NK-92 treated with Interleukin-12 subunit alpha and Interleukin-12 subunit beta, amount 100 ng/mL, for 24 hours (cell line): ENCODE measurements around the gene PSMD12.
"Not testable (repeated sequence)": the region's sequence is repeated elsewhere in the genome, so short reads cannot be mapped to it uniquely, and the experiment has no call there.

ENCODE experiments used
- DNase-seq: peaks from one replicate; lab custom pipeline; 2025; lab: John Stamatoyannopoulos, UW

The PSMD12 gene

DNA sequence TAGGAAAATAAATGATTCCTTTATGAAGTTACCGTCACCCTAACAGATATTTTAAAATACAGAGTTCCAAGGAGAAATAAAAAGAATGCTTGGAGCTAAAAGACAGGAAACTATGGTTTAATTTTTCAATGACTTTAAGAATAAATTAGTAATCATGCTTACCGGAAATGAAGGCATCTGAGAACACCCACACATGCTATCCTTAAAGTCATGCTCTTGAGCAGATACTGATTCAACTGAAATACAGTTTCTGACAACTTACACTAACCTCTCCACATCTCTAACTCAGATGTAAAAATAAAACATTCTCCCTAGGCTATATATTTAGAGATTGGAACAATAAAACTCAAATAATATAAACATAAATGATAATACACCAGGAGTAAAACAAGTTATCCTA, 7.8 kb downstream of the PSMD12 start:
- DNase-seq: no peak

DNA sequence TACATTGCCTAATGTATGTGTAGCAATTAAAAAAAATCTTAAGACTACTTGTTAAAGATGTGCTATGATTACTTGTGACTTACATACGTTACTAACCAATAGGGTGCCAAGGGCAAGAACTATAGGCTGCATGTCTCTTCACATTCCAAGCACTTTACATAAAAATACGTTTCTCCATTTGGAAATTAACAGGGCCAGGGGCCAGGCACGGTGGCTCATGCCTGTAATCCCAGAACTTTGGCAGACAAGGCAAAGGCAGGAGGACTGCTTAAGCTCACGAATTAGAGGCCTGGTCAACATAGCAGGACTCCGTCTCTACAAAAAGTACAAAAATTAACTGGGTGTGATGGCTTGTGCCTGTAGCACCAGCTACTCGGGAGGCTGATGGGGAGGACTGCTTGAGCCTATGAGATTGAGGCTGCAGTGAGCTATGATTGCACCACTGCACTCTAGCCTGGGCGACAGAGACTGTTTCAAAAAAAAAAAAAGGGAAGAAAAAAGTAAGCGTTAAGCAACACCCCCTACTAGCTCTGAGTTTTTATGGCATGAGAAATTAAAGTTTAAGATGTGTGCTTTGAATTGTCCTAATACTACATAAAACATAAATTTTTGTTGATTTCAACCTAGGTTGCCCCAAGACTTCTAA, 12.3 kb downstream of the PSMD12 start:
- no peak for DNase-seq

DNA sequence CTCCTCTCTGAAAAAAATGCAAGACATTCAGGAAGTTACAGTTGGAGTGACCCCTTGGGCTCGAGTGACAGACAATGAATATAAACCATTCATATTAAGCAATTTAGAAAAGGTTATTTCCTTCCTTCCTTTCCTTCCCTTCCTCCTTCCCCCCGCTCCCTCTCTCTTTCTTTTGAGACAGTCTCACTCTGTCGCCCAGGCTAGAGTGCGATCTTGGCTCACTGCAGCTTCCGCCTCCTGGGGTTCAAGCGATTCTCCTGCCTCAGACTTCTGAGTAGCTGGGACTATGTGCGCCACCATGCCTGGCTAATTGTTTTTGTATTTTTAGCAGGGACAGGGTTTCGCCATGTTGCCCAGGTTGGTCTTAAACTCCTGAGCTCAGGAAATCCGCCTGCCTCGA, 13.2 kb downstream of the PSMD12 start:
- no peak for DNase-seq

DNA sequence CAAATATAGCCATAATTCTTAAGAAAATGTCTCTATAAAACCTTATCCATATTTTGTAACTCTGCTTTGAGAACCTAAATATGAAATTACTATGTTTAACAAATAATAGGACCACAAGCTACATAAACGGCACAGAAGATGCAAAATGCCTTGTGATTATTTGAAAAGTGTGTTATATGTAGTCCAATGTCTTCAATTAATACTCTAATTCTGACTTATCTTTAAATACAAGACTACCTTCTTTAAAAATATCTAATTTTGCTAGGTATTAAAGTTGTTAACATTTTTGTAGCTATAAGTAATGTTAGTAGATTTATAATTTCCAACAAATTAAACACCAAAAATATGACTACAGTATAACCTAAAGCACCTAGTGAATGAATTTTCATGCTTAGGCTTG, 17.0 kb downstream of the PSMD12 start:
- no peak for DNase-seq

- no peak for DNase-seq
Observed at GRCh38 chr17:67347826-67348225, 18.6 kb downstream of the PSMD12 start.

- no peak for DNase-seq
Observed at GRCh38 chr17:67343237-67343636, 23.1 kb downstream of the PSMD12 start.

DNA sequence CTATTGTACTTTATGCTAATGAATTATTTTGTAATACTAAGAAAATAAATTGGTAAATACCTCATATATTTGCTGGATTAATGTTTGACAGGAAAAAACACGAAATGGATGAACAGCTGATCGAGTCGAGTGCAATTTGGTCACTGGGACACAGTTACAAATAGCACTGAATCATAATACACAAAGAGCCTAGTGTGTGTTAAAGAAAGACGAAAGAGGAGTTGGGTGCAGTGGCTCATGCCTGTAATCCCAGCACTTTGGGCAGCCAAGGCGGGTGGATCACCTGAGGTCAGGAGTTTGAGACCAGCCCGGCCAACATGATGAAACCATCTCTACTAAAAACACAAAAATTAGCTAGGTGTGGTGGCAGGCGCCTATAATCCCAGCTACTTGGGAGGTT, 28.0 kb downstream of the PSMD12 start:
- not testable (repeated sequence) for DNase-seq

DNA sequence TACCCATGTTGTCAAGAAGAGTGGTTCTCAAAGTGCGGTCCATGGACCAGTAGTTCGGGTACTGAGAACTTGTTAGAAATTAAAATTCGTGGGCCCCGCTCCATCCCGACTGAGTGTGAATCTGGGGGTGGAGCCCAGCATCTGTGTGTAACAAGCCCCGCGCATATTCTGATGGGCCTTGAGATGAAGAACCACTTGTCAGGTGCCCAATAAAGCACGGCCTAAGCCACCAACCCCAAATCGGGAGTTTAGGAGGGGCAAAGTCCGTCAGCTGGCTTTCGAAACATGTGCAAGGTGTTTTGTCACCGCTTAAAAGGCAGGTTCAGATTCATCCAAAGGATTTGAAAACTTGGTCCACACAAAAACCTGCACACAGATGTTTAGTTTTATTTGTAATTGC, 29.5 kb downstream of the PSMD12 start:
- DNase-seq: no peak

GRCh38 chr17:67335245-67335835, 31.0 kb downstream of the PSMD12 start:
- DNase-seq: no peak

DNA sequence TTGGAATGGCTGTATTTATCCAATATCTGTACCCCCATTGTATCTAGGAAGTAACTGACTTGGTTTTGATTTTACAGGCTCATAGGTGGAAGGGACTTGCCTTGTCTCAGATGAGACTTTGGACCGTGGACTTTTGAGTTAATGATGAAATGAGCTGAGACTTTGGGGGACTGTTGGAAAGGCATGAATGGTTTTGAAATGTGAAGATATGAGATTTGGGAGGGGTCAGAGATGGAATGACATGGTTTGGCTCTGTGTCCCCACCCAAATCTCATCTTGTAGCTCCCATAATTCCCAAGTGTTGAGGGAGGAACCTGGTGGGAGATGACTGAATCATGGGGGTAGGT, 34.2 kb downstream of the PSMD12 start:
- DNase-seq: not testable (repeated sequence)

DNA sequence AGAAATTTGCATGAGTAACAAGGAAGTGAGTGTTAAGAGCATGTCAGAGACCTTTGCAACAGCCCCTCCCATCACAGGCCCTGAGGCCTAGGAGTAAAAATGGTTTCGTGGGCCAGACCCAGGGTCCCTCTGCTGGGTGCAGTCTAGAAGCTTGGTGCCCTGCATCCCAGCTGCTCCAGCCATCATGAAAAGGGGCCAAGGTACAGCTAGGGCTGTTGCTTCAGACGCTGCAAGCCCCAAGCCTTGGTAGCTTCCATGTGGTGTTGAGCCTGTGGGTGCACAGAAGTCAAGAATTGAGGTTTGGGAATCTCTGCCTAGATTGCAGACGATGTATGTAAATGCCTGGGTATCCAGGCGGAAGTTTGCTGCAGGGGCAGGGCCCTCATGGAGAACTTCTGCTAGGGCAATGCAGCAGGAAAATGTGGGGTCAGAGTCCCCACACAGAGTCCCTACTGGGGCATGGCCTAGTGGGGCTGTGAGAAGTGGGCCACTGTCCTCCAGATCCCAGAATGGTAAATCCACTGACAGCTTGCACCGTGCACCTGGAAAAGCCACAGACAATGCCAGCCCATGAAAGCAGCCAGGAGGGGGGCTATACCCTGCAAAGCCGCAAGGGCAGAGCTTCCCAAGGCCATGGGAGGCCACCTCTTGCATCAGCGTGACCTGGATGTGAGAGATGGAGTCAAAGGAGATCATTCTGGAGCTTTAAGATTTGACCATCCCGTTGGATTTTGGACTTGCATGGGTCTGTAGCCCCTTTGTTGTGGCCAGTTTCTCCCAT, 34.8 kb downstream of the PSMD12 start:
- DNase-seq: not testable (repeated sequence)

GRCh38 chr17:67328026-67328425, 38.4 kb downstream of the PSMD12 start:
- DNase-seq: no peak

DNA sequence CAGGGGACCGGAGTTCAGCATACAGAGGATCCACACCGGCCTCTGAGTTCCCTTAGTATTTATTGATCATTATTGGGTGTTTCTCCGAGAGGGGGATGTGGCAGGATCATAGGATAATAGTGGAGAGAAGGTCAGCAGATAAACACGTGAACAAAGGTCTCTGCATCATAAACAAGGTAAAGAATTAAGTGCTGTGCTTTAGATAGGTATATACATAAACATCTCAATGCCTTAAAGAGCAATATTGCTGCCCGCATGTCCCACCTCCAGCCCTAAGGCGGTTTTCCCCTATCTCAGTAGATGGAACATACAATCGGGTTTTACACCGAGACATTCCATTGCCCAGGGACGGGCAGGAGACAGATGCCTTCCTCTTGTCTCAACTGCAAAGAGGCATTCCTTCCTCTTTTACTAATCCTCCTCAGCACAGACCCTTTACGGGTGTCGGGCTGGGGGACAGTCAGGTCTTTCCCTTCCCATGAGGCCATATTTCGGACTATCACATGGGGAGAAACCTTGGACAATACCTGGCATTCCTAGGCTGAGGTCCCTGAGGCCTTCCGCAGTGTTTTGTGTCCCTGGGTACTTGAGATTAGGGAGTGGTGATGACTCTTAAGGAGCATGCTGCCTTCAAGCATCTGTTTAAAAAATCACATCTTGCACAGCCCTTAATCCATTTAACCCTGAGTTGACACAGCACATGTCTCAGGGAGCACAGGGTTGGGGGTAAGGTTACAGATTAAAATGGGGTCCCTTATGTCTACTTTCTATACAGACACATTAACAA, 39.2 kb downstream of the PSMD12 start:
- not testable (repeated sequence) for DNase-seq

- no peak for DNase-seq
Observed at GRCh38 chr17:67326440-67326839, 39.9 kb downstream of the PSMD12 start.

GRCh38 chr17:67324330-67324729, 42.0 kb downstream of the PSMD12 start:
- DNase-seq: no peak

GRCh38 chr17:67323445-67323844, 42.9 kb downstream of the PSMD12 start:
- DNase-seq: no peak

DNA sequence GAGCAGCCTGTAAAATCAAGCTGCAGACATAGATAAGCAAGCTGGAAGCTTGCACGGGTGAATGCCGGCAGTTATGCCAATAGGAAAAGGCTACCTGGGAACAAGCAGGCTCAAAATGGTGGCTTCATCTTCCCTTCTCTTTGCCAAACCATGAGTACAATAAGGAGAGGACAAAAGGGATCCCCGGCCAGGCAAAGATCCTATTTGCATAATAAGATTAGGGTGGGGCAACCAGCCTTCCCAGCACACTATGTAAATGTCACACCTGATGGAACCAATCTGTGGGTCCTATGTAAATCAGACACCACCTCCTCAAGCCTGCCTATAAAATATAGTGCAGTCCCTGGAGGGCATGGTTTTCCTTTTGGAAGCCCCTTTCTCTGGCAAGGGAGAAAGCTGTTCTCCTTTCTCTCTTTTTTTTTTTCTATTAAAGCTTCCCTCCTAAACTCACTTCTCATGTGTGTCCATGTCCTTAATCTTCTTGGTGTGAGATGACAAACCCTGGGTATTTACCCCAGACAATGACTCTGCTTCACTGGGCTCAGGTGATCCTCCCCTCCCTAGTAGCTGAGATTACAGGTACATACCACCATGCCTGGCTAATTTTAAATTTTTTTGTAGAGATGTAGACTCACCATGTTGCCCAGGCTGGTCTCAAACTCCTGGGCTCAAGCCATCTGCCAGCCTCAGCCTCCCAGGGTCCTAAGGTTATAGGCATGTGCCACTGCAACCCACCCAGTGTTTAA, 44.2 kb downstream of the PSMD12 start:
- no peak for DNase-seq

DNA sequence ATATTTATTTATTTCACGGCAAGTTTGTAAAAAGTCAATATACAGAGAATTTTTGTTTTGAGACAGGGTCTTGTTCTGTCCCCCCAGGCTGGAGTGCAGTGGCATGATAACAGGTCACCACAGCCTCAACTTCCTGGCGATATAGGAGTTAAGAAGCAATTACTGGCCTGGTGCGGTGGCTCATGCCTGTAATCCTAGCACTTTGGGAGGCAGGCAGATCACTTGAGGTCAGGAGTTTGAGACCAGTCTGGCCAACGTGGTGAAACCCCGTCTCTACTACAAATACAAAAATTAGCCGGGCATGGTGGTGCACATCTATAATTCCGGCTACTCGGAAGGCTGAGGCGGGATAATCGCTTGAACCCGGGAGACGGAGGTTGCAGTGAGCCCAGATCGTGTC, 44.9 kb downstream of the PSMD12 start:
- DNase-seq: not testable (repeated sequence)

GRCh38 chr17:67316781-67317180, 49.6 kb downstream of the PSMD12 start:
- no peak for DNase-seq

GRCh38 chr17:67315865-67316264, 50.5 kb downstream of the PSMD12 start:
- DNase-seq: no peak

- DNase-seq: no peak
Observed at GRCh38 chr17:67312265-67312664, 54.1 kb downstream of the PSMD12 start.

GRCh38 chr17:67311575-67311974, 54.8 kb downstream of the PSMD12 start:
- no peak for DNase-seq
